GM18861 (cell line): Measurements from ENCODE around the gene SCRT2.
"Not testable (repeated sequence)": the region's sequence is repeated elsewhere in the genome, so short reads cannot be mapped to it uniquely, and the experiment has no call there.

Experiments
- ATAC-seq: cut with Tn5 transposase; IDR thresholded peaks from one replicate; pipeline ENCODE4 v1.9.1; 2021; ENCODE audit not compliant: unreplicated experiment

SCRT2 gene

DNA sequence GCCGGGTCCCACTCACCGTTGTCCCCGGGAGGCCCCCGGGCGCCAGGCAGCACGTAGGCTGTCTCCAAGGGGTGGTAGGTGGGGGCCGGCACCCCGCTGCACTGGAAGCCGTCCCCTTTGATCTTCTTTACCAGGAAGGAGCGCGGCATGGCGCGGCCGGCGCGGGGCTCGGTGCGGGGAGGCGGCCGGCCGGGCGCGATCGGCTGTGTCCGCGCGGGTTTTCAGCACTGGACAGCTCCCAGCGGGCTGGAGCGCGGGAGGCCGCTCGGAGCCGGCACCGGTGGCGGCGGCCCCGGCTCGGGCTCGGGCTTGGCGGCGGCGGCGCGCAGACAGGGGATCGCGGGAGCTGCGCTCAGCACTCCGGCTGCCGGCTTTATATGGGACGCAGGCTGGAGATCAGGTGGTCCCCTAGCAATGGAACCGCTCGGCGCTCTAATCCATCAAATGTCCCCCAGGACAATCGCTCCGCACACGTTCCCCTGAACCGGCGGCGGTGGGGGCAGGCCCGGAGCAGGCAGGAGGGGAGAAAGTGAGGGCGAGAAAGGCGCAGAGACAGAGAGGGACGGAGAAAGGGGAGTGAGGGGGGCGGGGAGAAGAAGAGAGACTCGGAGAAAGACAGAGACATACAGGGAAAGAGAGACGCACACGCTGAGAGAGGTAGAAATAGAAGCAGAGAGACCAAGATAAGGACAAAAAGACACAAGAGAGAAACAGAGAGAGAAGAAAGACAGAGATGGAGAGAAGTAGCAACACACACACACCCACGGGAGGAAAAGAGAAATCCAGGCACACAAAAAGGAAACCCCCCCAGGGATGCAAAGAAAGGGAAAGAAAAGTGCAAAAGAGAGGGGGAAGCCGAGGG lies at the start of gene SCRT2:
Gene SCRT2, minus strand, starts transcription at position 350 of the 862 bp plus-strand sequence. Its CDS starts 201 bp downstream, at position 149.
- no peak for ATAC-seq

DNA sequence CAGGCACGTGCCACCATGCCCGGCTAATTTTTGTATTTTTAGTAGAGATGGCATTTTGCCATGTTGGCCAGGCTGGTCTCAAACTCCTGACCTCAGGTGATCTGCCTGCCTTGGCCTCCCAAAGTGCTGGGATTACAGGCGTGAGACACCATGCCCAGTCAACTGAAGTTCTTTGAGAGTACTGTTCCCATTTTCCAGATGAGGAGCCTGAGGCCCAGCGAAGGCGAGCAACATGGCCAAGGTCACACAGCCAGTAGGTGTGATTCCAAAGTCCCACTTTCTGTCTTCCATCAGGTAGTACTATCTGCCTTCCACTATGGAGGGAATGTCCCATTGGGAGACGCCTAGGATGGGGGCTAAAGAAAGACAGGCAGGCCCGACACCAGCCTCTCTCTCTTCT lies 49.2 kb upstream of the SCRT2 start:
- ATAC-seq, result not testable (repeated sequence)

DNA sequence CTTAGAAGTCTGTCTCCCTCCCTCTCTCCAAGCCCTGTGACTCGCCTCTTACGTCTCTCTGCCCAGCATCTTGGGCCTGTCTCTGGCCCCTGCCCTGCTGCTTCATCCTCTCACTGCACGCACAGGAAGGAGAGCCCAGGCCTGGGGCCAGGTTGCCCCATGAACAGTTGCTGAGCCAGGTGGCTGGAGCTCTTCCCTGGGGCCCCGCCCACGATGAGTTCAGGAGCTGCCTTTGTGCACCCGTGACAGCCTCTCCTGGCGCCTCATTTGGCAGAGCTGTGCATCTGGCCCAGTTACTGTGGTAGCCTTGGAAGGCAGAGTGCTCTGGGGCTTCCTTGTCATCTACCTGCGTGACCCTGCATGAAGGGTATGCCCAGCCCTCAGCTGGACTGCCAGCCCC lies 48.2 kb upstream of the SCRT2 start:
- ATAC-seq, result no peak

DNA sequence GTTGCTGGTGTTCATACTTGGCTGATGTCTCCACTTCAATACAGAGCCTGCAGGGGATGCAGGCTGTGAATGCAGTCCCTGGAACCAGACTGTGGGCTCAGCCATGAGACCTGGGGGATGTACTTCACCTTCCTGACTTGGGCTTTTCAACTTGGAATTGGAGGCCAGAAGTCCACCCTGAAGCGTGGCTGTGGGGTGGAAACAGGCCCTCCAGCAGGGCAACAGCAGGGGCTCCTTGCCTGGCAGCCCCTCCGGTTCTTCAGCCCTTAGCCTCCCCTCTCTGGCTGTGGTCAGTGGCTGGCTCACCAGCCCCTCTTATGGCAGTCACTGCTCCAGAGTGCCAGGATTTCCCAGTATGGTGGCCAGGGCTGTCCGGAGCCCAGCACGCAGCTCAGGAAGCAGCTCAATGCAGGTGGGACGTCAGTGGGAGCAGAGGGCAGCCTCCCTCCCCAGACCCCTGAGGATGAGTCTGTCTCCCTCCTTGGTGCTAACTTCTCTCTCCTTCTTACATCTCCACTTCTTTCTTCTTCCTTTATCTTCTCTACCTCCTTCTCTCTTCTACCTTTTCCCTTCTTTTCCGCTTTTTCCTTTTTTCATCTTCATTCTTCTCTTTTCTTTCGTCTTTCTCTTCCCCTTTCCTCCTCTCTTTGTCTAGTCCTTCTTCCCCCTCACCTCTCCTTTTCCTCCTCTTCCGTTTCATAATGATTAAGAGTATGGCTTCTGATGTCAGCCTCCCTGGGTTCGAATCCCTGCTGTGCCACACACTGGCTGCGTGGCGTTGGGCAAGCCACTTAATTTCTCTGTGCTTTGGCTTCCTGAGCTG lies 47.4 kb upstream of the SCRT2 start:
- no peak for ATAC-seq

DNA sequence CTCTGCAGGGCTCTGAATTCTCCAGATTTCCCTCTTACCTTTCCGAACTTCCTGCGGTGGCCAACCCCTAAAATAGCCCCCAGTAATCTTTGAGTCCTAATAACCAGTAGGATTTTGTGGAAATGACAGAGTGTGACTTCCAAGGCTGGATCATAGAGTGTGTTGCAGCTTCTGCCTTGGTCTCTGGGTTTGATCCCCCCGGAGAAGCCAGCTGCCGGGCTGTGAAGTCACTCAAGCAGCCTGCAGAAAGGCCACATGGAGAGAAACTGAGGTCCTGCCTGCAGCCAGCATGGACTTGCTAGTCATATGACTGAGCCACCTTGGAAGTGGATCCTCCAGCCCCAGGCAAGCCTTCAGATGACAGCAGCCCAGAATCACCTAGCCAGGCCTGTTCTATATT lies 46.3 kb upstream of the SCRT2 start:
- no peak for ATAC-seq

DNA sequence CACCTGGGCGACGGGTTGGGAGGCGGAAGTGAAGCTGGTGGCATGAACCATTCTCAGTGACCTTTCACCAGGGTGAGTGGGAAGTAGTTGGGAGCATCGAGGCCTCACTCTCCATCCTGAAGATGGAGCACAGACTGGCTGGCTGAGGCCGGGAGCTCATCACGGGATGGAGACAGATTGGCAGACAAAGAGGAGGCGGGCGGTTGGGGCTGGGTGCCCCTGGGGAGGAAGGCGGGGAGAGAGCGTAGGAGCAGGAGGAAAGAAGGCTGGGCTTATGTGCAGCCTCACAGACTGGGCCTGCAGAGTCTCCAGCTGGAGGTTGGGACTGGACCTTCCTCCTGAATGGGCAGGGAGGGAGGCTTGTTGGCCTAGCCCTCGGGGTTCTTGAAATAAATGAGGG lies 44.2 kb upstream of the SCRT2 start:
- no peak for ATAC-seq

DNA sequence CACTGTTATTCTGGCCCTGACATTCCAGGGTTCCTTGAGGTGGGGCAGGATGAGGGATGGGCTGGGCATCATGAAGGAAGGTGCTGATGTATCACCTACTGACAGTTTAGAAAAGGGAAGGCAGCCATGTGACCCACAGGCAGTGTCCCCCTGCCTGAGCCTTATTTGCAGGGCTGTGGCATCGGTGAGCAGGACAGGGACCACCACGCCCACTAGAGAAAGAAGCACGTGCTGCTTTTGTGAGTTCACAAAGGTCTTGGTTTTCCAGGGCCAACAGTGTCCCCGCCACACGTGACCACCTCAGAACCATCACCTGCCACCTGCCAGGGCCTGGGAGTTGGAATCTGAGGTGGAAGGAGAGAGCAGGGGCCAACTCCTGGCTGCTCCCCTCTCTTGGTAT lies 43.5 kb upstream of the SCRT2 start:
- no peak for ATAC-seq

DNA sequence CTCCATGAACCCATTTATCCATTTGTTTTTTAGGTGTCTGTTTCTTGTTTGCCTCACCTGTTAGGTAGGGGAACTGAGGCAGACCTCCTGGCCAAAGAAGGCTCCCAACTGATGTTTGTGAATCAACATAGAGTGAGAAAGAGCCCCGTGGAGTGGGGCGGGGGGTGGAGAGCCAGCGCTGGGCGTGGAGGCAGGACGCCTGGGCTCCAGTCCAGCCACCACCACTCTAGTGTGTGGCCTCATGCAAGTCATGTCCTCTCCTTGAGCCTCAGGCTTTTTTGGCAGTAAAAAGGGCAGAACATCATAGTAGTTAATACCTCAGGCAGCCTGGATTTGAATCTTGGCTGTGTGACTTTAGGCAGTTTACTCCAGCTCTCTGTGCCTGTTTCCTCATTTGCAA lies 42.2 kb upstream of the SCRT2 start:
- no peak for ATAC-seq

DNA sequence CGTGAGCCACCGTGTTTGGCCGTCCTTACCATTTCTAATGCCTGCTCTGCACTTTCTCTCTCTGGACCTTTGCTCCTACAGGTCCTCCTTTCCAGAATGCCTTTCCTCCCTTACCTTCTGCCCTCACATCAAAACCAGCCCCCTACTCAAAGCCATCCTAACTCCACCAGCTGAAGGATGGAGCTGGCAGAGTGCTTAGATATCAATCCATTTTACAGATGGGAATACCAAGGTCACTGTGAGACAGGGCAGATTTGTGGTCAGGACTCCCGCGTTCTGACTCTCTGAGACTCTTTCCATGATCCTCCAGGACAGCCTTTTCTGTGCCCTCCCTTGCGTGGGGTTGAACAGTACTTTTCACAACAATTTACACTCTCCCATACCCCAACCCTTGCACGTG lies 41.7 kb upstream of the SCRT2 start:
- no peak for ATAC-seq

DNA sequence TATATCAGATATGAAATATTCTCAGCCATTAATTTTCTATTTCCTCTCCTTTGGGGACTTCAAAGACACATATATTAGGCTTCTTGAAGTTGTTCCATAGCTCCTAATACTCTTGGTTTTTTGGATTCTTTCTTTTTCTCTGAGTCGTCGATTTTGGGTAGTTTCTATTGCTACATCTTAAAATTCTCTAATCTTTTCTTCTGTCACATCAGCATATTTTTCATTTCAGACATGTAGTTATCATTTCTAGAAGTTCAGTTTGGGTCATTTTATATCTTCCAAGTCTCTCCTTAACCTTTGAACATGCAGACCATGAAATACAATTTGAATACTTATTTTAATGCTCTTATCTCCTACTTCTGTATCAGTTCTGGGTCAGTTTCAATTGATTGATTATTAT lies 38.9 kb upstream of the SCRT2 start:
- ATAC-seq, result no peak

DNA sequence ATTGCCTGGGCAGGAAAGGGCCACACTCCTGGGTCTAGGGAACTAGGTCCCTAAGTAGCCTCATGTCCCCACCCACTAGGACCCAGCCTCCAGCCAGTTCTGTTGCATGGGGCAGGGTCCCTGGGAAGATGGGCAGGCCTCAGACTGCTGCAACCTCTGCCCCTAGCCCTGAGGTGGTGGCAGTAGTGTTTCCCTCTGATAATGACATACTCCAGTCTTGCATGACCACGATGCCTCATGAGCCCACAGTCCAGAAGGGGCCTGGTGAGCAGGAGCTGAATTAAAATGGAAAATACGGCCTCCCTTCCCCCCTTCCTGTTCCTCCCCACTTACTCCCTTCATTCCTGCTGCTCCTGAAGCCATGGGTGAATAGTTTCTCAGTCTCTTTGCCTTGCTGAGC lies 36.0 kb upstream of the SCRT2 start:
- no peak for ATAC-seq

DNA sequence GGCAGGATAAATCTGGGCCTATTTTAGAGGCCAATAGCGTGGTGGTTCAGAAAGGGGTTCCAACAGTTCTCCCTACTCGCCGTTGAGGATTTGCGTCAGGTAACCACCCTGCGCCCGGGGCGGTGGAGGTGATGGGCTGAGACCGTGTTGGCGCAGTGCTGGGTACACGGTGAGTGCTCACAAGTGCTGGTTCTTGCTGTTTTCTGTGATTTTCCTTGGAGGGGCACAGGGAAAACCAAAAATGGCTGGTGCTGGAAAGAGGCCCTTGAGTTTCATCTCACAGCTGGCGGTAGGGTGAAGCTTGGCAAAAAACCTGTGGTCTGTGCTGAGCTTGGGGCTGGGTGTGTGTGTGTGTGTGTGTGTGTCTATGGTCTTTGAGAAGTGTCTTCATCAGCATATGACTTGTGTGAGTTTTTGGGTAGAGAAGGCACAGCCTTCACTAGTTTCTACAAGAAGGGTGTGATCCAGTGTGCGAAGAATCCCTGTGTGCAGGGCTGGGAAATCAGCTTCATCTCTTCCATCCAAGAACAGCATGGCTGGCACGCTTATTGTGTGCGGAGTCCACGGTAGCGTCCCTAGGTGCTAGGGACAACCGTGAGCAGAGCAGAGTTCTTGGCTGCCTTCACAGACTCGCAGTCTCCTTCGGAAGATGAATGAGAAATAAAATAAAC lies 35.3 kb upstream of the SCRT2 start:
- ATAC-seq, result no peak

DNA sequence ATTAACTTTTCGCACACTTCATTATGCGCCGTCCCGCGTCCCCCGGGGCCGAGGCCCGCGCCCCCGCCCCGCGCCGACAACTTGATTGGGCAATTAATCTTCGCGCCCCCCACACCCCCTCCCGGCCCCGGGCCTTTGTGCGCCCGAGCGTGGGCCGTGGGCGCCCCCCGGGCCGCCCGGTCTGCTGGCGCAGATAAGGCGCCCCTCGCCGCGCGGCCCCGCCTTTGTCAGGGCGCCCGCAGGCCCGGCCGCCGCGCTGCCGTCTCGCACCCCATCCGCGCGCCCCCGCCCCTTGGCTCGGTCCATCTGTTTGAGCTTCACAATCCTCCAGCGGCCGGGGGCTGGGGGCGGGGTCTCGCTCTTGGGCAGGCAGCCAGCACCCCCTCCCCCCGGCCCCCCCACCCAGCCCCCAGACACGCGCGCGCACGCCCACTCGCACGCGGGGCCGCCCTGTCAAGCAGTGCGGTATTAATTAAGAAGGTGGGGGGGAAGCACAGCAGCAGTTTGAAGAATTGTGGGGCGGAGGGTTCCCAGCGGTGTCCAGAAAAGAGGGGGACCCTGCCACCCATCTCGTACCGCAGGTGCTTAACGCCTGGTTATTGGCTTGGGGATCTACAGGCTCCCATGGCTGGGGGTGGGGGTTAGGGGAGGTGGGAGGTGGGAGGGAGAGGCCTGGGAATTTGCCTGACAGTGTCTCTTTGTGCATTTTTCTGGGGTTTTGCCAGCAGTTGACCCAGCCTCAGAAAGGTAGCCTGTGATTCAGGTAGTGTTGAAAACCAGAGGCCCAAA lies 34.6 kb upstream of the SCRT2 start:
- no peak for ATAC-seq

DNA sequence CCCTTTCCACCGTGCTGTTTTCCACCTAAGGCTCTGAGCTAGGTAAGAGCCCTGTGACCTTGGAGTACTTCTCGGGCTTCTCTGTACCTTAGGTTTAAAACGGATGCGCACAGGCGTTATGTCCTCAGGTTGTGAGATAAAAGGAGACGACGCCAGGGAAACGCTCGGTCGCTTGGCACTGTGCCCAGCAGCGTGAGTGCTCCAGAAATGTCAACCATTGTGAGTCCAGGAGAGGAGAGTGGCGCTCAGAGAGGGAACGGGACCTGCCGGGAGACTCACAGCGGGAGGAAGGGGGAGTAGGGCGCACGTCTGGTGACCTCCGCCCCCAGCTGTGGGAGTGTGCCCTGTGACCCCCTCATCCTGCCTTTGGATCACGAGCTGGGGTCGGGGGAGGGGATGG lies 33.8 kb upstream of the SCRT2 start:
- no peak for ATAC-seq

DNA sequence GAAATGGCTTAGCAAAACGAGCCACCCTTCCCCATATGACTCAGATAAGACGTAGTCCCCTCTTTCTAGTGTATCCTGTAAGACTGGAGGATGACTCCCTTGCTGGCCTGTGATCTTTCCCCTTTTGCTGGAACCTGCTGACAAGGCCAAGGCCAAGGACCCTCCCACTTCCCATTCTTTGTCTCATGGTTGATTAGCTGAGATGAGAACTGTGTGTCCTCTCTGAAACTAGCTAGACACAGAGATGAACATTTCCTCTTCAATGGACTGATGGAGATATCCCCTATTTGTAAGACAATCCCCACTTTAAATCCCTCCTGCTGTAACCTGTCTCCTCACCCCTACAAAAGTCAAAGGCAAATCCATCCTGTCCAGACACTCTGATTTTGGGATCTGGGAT lies 33.4 kb upstream of the SCRT2 start:
- ATAC-seq, result no peak

DNA sequence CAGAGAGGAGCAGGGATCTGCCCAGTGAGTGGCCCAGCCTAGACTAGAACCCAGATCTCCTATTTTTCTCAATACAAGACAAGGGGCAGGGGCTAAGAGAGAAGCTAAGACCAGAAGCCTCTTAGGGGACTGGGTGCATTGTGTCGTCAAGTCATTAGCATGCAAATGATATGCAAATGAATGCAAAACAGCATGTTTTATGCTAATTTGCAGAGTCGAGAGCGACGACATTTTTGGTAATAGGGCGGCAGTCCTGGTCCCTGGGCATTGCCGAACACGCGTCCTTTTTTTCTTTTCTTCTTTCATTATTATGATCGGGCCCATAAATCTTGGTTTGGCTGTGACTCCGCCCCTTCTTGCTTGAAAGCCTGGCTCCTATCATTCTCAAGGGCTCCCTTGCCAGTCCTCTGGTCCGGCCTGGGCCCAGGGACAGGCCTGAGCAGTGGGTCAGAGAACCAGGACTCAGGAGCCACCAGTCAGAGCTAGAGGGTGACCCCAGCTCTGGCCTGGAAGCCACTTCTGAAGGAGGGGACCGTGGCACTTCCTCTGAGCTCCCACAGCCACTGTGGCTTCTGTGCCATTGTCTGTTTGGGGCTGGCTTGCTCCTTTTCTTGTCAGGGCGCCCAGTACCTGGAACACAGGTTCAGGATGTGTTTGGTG lies 32.0 kb upstream of the SCRT2 start:
- no peak for ATAC-seq

DNA sequence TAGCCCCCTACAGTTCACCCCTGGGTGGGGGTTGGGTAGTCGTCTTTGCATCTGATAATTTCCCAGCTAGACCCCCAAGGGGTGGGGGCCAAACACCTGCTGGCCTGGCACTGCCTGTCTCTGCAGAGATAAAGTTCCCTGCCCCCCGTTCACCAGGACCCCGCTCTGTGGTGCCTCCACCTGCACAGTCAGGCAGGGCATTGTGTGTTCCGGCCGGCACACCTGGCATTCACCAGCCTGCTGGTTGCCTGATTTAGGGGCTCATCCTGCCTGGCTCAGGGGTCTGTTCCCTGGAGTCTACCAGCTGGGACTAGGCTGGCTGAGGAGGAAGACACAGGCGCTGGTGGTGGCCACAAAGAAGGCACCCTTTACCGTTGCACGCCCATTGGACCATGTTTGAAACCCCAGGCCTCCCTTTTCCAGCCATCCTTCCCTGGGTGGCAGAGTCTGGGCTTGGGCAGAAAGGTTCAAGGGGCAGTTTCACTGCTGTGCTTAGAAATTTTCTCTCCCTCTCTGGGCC lies 30.8 kb upstream of the SCRT2 start:
- ATAC-seq, result no peak

DNA sequence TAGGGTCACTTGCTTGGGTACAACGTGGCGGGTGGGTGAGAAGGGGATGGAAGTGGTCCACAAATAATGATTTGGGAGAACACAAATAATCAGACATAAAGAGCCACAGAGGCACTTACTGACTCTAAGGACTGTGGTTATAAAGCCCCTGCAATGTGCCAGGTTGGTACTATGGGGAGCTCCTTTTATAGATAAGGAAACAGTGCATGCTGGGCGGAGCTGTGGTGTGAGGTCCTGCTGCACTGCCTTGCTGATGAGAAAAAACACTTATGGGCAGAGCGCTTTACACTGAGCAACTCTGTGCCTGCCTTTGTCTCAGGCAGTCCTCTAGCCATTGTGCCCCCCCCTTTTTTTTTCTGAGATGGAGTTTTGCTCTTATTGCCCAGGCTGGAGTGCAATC lies 29.1 kb upstream of the SCRT2 start:
- no peak for ATAC-seq

DNA sequence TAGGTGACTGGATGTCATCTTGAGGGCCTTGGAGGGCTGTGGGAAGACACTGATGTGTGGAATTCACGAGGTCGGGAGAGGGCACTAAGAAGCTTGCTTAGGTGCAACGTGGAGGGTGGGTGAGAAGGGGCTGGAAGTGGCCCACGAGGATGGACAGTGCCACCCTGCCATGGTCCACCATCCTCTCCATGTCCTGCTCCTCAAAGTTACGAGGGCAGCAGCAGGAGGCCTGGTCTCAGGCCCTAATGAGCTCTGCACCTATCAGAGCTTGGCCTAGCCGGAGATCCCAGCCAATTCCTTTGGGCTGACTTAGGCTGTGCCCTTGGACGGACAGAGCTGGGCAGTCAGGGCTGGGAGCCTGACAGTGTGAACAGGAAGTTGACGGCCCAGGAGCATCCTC lies 27.8 kb upstream of the SCRT2 start:
- ATAC-seq, result no peak

DNA sequence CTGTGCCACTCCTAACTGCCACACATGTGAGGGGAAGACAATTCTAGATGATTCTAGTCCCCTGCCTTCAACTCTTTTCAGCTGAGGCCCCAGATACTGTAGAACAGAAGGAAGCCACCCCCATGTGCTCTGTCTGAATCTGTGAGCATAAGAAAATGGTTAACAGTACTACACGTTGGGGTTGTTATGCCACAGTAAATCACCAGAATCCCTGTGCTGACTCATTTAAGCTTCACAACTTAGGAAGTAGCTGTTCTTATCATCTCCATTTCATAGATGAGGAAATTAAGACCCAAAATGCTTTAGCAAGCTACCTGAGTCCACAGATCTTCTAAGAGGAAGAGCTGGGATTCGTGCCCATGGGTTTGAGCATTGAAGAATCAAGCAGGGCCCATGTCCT lies 27.4 kb upstream of the SCRT2 start:
- ATAC-seq, result no peak
